Embryonic facial prominence (tissue), 1 donor: ENCODE results near the gene POLD3.
"Not testable (repeated sequence)": the region's sequence is repeated elsewhere in the genome, so short reads cannot be mapped to it uniquely, and the experiment has no call there.

Source experiments
- DNase-seq: peaks from one replicate; pipeline ENCODE4 v3.0.0-alpha.2; 2016; ENCODE audit errors: extremely low spot score

Gene POLD3

DNA sequence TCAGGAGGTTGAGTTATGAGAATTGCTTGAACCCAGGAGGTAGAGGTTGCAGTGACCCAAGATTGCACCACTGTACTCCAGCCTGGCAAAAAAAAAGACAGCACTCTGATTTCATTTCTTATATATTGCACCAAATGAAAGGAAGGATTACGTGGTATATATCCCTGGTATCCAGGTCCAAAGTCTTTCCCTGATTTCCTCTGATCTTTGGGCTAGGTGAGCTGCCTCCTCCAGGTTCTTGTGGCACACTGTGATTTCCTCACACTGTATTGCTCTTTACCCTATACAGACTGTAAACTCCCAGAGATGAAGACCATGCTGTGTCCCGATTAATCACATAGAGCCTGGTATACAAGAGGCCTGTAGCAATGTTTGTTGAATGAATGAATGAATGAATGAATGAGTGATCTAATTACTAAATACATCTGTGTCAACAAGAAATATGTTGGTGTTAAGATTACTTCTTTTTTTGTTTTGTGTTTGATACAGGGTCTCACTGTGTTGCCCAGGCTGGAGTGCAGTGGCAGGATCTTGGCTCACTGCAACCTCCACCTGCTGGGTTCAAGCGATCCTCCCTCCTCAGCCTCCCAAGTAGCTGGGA is 9.3 kb upstream of the POLD3 start:
- DNase-seq = no peak

GRCh38 chr11:74590492-74590891 is 1.9 kb upstream of the POLD3 start:
- DNase-seq = not testable (repeated sequence)

DNA sequence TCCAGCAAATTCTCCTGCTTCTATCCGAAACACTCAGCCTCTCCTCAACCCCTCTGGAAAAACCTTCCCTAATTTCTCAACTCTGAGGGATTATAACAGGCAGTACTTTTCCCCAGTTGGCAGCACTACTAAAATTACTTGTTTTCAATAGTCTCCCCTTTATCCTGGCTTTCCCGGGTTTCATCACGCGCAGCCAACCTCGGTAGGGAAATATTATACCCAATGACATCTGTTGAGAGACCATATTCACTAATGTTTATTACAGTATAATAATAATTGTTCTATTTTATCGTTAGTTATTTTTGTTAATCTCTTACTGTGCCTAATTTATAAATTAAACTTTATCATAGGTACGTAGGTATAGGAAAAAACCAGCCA is 330 bp upstream of the POLD3 start:
- DNase-seq = peak; percentile 13

DNA sequence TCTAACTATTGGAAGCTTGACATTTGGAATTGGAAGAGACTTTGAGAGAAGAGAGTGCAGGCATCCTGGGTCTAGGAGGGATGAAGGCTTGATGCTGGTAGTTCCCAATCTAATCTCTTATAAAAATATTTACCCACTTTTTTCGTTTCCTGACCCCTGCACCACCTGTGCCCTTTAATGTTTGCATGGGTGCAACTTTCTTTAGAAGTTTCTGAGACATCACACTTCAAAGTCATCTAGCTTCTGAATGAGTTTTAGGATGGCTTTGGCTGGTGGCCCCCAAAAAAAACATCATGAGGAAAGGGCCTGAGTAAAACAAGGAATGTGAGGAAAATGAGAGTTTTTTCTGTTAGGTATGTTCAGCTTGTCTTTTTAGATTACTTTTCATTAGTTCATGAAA is 1.1 kb downstream of the POLD3 start:
- DNase-seq = no peak

GRCh38 chr11:74602637-74603556 is 10.5 kb downstream of the POLD3 start:
- DNase-seq = no peak

GRCh38 chr11:74603845-74604244 is 11.5 kb downstream of the POLD3 start:
- no peak for DNase-seq

- DNase-seq = no peak
Observed at GRCh38 chr11:74604311-74604710, 11.9 kb downstream of the POLD3 start.

DNA sequence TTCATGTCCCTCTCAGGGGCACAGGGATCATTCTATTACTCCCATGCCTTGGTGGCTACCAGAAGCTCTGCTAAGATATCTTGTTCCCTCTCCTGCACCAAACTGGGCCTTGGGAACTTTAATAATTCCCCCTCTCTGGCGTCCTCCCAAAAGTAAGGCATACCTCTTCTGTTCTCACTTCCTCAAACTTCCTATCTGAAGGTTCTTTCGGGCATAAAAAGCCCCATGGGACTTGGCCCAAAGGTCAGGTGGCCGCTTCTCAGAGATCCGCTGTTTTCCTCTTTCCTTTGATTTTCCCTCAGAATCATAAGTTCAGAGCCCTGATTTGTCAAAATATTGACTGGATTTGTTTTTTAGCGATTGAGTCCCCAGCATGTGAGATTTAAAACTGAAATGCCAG is 13.0 kb downstream of the POLD3 start:
- no peak for DNase-seq

DNA sequence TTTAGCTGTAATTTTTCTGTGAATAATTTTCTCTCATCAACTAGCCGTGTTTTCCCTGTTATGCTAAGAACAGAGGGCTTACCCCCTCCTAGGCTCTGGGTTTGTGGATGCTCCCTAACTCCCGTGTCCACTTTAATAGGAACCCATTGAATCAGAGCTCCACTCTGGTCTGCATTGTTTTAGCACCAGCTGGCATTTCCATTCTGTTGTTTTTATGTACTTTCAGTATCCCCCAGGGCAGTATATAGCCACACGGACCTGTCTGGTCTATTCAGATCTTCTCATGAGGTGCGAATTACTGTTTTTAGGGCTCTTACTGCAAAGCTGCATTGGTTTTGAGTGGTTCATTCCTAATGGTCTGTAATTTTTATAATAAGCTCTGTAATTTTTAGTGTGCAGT is 16.0 kb downstream of the POLD3 start:
- no peak for DNase-seq

DNA sequence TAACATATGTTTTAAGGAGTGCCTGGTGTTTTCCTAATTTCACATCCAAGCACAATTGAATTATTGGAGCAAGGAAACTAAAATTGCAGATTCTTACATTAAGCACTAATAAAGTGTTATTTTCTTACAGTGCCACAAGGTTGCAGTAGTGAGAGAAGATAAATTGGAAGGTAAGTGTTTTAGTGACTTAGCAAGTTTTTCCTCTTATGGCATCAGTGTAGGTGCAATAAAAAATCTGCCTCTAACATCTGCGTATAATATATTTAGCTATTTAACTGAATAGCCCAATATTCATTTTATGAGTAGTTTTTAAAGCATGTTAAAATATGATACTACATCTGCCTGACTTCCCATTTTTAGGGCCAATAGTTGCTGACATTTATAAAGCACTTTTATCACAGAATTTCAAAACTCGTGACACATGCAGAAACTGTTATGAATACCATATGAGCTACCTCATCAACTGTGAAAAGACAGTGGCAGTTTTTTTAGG is 19.0 kb downstream of the POLD3 start:
- DNase-seq = peak; percentile 27

DNA sequence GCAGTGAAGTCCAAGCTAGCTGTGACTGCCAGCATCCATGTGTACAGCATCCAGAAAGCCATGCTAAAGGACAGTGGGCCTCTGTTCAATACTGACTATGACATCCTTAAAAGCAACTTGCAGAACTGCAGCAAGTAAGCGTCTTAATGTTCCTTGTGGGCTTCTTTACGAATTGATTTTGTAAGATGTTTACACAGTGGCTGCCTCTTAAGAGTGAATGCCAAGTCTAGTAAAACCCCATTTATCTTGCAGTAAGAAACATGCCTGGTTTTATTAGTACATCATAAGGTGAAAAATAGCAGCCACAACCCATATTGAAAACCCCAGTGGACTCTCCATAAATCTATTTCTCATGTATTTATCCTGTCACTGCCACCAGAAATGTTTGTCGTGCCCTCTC is 20.5 kb downstream of the POLD3 start:
- no peak for DNase-seq

DNA sequence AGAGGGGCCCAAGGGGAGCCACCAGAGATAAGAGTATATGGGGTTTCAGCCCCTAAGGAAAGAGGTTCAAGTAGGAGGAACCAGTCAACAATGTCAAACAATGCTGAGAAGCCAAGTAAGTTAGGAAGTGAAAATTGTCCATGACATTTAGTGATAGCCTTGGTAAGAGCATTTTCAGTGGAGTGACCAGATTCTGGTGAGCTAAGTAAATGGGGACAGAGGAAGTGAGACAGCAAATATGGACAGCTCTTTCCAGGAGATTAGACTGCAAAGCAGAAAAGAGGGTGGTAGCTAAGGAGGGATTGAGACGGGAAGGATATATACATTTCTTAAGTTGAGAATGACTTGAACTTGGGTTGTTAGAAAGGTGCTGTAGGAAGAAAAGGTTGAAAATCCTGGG is 22.9 kb downstream of the POLD3 start:
- no peak for DNase-seq

DNA sequence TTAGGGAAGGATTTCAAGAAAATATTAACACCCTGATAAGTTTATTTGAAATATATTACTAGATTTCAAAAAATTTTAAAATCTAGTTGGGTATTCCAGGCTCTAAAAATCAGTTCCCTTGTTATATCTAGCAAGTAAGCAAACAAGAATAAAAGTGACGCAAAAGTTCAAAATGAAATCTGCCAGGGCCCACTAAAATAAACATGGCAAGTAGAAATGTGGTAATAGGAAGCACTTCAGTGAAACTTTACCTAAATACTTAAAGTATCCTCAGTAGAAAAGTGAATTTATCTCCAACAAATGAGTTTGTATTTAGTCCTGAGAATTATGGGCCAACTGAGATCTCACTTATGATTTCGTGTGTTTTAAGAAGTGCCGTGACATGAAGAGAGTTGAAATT is 23.6 kb downstream of the POLD3 start:
- DNase-seq = no peak

DNA sequence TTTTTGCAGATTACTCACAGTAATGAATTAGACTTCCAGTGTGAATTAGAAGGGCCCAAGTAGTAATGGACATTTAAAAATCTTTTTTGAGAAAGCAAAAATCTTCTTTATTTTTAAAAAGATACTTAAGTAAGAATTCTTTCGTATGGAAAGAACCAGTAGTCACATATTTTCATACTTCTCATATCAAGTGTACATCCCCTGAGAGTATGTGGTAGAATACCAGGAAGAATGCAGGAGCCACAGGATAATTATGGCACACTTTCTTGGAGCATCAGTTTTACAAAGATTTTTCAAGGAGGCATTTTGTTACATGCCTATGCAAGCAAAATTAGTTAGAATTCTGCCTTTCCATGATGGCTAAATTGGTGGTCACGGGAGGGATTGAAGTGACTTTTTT is 28.1 kb downstream of the POLD3 start:
- DNase-seq = no peak

GRCh38 chr11:74626130-74626529 is 33.7 kb downstream of the POLD3 start:
- no peak for DNase-seq

- DNase-seq = no peak
Observed at GRCh38 chr11:74626604-74627003, 34.2 kb downstream of the POLD3 start.

GRCh38 chr11:74627381-74627780 is 35.0 kb downstream of the POLD3 start:
- no peak for DNase-seq

- no peak for DNase-seq
Observed at GRCh38 chr11:74630043-74630442, 37.7 kb downstream of the POLD3 start.

- DNase-seq = no peak
Observed at GRCh38 chr11:74633406-74634393, 41.3 kb downstream of the POLD3 start.

DNA sequence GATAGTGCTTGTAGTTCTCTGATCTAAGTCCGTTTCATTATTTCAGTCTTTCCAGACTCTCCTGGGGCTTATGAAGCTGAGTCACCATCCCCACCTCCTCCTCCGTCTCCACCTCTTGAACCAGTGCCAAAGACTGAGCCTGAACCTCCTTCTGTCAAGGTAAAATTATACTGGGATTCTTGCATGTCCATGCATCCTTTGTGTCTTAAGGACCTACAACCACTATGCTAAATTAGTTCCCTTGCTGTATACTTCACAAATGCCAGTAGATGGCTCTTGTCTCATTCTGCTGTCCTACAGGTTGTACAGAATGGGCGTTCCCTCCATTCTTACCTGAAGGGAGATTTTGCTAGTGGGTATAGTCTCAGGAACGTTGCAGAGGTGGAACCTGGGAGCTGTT is 42.2 kb downstream of the POLD3 start:
- DNase-seq = no peak

GRCh38 chr11:74636630-74637184 is 44.3 kb downstream of the POLD3 start:
- DNase-seq = no peak

DNA sequence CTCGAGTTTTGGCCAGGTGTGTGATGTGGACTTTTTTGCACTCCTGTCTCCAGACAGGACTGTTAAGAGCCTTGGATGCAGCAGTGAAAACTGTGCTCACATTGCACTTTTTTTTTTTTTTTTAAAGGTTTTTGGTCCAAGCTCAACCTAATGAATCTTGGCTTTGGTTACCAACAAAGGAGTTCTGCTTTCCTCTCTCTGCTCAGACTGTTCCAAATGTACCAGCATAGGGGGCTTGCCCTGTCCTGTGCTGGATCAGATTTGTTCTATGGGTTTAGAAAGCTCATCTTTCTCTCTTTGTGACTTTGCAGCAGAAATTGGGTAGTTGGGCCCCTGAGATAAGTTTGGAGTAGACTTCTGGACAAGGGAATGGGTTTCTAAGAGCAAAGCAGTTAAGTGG is 45.3 kb downstream of the POLD3 start:
- no peak for DNase-seq
